Right cardiac atrium (tissue), 5 donors: ENCODE results near the gene PSMD6. TPM values are rescaled to one million over a fixed set of nuclear protein-coding genes. Genes with fewer than 3 reads are reported as not detected.

ENCODE experiments used
- ATAC-seq, 2 donors: fragments of 200-7000 bp; cut with Tn5 transposase; one replicate each; pipeline versions ENCODE4 v1.8.0 to v1.9.1; 2020; ENCODE audit warnings: moderate library complexity in 2 of 2, mild to moderate bottlenecking in 1 of 2
- DNase-seq, 3 donors: peaks; one replicate each; pipeline ENCODE4 v3.0.0-alpha.2; 2020
- H3K27ac ChIP-seq: one replicate; pipeline ENCODE4 v1.5.1; 2013; ENCODE audit warnings: mild to moderate bottlenecking, low read length, control low read depth, moderate library complexity
- H3K27me3 ChIP-seq: one replicate; pipeline ENCODE4 v1.6.1; 2013; ENCODE audit not compliant: control insufficient read depth, insufficient read depth
- H3K4me1 ChIP-seq: one replicate; pipeline ENCODE4 v1.6.1; 2013; ENCODE audit warnings: low read length; ENCODE audit not compliant: control insufficient read depth, insufficient read depth
- H3K4me3 ChIP-seq: one replicate; pipeline ENCODE4 v1.5.1; 2013; ENCODE audit warnings: low read length, control low read depth
- H3K9me3 ChIP-seq: one replicate; pipeline ENCODE4 v1.6.1; 2013; ENCODE audit warnings: low read length; ENCODE audit not compliant: control insufficient read depth
- WGBS: extraction: QIAGEN DNeasy Blood & Tissue Kit; methylation state at CpG from one replicate; pipeline ENCODE4 v1.1.7; 2013; 5-methylcytosine and 5-hydroxymethylcytosine counted together
- intact Hi-C, 4 donors: fragments of 100-400 bp; cut with DNase I; formaldehyde crosslinking; loops; one replicate each; pipeline versions ENCODE4 v1.11.0 to v1.14.0; 2022 to 2023
- long read RNA-seq, 4 donors: library from polyadenylated mRNA; unstranded; transcript quantifications; one replicate each; pipeline ENCODE4 v2.0.0, GENCODE V29; 2020 to 2021
- polyA plus RNA-seq: library from polyadenylated mRNA; stranded (reverse); fragments of 200-250 nt; gene quantifications from one replicate; pipeline ENCODE4 v1.2.3, GENCODE V29; 2013
- total RNA-seq, 4 donors: library from RNA; stranded (reverse); fragmentation: NEBNext Ultra II Directional; extraction: Animal tissue kit (Norgen Biotek cat#: 25700); gene quantifications; one replicate each; pipeline ENCODE4 v1.2.1, GENCODE V29; 2021
- donor health status: healthy with polysubstance abuse.
- donor health status: DM: no; HTN: yes; CAD: no.
- donor health status: DM: no; HTN: no; CAD: no.
- donor health status: DM: no; HTN: yes; CAD: no; lungs with severe emphysema.
- donor health status: DM: yes; HTN: yes; CAD: no.

The PSMD6 gene
- total RNA-seq (10 to 100 TPM; 62.8 to 75.1 (median 71.5) TPM), polyA plus RNA-seq (86.4 TPM)
- long read RNA-seq, donor 1, transcript PSMD6-201 (8 exons, 1,430 nt) = major isoform, 131 of 146 reads
- long read RNA-seq, donor 1, transcript PSMD6-210 (9 exons, 1,495 nt) = minor isoform, 5 of 146 reads
- long read RNA-seq, donor 1, partial matches to known transcripts = 2 of 146 reads
- long read RNA-seq, donor 1, other reads (novel, unspliced or antisense) = 4 of 146 reads
- long read RNA-seq, donor 2, transcript PSMD6-201 (8 exons, 1,430 nt) = major isoform, 42 of 49 reads
- long read RNA-seq, donor 2, transcript PSMD6-210 (9 exons, 1,495 nt) = minor isoform, 5 of 49 reads
- long read RNA-seq, donor 2, partial matches to known transcripts = 1 of 49 reads
- long read RNA-seq, donor 2, other reads (novel, unspliced or antisense) = 1 of 49 reads
- long read RNA-seq, donor 3, transcript PSMD6-201 (8 exons, 1,430 nt) = major isoform, 333 of 363 reads
- long read RNA-seq, donor 3, transcript PSMD6-206 (7 exons, 2,052 nt) = minor isoform, 7 of 363 reads
- long read RNA-seq, donor 3, transcript PSMD6-210 (9 exons, 1,495 nt) = minor isoform, 9 of 363 reads
- long read RNA-seq, donor 3, partial matches to known transcripts = 6 of 363 reads
- long read RNA-seq, donor 3, other reads (novel, unspliced or antisense) = 8 of 363 reads
- long read RNA-seq, donor 4, transcript PSMD6-201 (8 exons, 1,430 nt) = major isoform, 68 of 79 reads
- long read RNA-seq, donor 4, partial matches to known transcripts = 3 of 79 reads
- long read RNA-seq, donor 4, other reads (novel, unspliced or antisense) = 2 of 79 reads

GRCh38 chr3:64023187-64023860, at the start of gene PSMD6:
TSS of gene PSMD6 (minus strand) at chr3:64023494. CDS start at chr3:64023419, 75 bp downstream.
- Histone ChIP-seq H3K27me3 (peaks cover 2% of the 10 kb centered on the region), H3K9me3 (no peaks in the 10 kb centered on the region), H3K4me1 (peaks cover 3% of the 10 kb centered on the region), H3K4me3 (peak within 1 kb of the TSS; percentile 80), H3K27ac (peak within 1 kb of the TSS; percentile 78)
- DNase-seq = peak; percentile 89 to 96 (median 95)
- peak; percentile 96 for ATAC-seq
- intact Hi-C loops = no loop called here
- WGBS = 3% methylated on average over 59 of the region's 59 CpGs

DNA sequence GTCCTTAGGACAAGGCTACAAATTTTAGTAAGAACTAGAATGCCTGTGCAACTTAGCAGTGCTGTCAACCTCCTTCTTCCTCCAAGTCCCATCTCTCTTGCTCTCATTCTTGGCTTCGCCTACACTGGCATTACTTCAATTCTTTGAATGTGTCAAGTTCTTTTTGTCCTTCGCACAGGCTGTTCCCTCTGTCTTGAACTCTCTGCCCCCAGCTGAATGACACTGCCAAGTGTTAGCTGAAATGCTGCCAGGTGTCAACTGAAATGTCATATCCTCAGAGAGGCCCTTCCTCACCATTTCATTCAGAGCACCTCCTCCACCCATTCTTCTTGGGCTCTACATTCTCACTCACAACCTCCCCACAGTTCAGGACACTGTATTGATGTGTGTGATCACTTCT, 48.8 kb upstream of the PSMD6 start:
- 53% methylated on average over 2 of the region's 2 CpGs for WGBS
- H3K4me1 ChIP-seq = peaks cover 2% of the 10 kb centered on the region
- H3K27ac ChIP-seq = no peak overlapping the region
- DNase-seq (no peak), ATAC-seq (peak in 1 of 2 donors; percentile 66)
- H3K4me3 ChIP-seq = no peak overlapping the region
- H3K27me3 ChIP-seq = no peaks in the 10 kb centered on the region
- intact Hi-C loops = no loop called here
- H3K9me3 ChIP-seq = no peaks in the 10 kb centered on the region

- no peak for ATAC-seq
- Histone ChIP-seq H3K4me3 (no peak overlapping the region), H3K4me1 (peaks cover 2% of the 10 kb centered on the region)
Observed at GRCh38 chr3:64070704-64071103, 47.4 kb upstream of the PSMD6 start.

DNA sequence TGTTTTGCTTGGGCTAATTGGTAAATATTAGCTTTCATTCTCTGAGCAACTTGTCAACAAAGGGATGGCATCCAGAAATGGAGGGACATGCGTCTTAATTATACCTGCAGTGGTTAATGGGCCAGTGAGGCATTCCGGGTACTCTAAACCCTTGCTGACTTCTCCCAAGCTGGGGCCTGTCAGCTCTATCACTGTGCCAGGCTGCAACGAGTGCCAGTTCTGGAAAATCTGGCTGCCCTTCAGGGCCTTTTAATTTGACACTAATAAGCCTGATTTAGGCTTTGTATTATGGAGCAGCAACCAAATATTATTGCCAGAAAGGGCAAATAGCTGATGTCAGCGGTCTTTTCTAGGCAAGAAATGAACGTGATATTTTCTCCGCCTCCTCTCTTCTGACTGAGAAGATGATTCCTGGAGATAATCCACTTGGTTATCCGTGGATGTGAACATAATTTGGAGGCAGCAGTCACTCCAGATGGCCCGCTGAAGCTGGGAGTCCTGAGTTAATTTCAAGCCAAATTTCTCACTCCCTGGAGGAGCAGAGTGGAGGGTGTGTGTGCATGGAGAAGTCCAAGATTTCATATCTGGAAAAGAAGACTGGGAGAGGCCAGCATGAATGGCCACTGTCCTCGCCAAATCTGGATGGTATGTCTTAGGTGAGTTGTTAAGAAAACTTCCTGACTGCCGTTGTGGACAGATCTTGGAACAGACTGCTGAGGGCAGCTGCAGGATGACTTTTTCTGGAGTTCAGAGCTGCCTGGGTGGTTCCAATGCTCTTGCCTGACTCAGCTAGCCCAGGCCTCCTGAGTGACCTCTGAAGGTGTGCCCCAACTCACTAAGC, 44.4 kb upstream of the PSMD6 start:
- H3K9me3 ChIP-seq = no peaks in the 10 kb centered on the region
- 46% methylated on average over 10 of the region's 10 CpGs for WGBS
- no peak overlapping the region for H3K27ac ChIP-seq
- no peak overlapping the region for H3K4me3 ChIP-seq
- no peaks in the 10 kb centered on the region for H3K27me3 ChIP-seq
- DNase-seq = peak in 1 of 3 donors; percentile 50
- ATAC-seq = peak; percentile 51 to 68
- intact Hi-C loops = no loop called here
- peaks cover 2% of the 10 kb centered on the region for H3K4me1 ChIP-seq

More at GRCh38 chr3:64070704-64071103, 47.4 kb upstream of the PSMD6 start:
- Histone ChIP-seq H3K27me3 (no peaks in the 10 kb centered on the region), H3K9me3 (no peaks in the 10 kb centered on the region), H3K27ac (no peak overlapping the region)
- DNase-seq = no peak
- intact Hi-C loops = no loop called here

DNA sequence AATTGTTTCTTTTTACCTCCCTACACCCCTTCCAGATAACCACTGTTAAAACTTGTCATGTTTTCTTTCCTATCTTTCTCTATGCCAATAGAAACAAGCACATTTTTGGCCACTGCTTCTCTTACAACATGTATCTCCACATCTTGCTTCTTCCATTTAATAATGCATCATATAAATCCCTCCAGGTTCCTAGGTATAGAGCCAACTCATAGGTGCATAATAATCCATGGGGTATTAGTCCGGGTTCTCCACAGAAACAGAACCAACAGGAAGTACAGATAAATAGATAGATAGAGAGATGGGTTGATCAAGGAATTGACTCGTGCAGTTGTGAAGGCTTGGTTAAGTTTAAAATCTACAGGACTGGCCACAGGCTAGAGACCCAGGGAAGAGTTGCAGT, 41.5 kb upstream of the PSMD6 start:
- Histone ChIP-seq H3K27me3 (no peaks in the 10 kb centered on the region), H3K4me3 (no peak overlapping the region), H3K27ac (no peak overlapping the region), H3K4me1 (peaks cover 2% of the 10 kb centered on the region), H3K9me3 (no peaks in the 10 kb centered on the region)
- 94% methylated on average over 2 of the region's 2 CpGs for WGBS
- ATAC-seq (no peak), DNase-seq (no peak)
- intact Hi-C loops = no loop called here

- ATAC-seq (no peak), DNase-seq (no peak)
- Histone ChIP-seq H3K4me3 (no peak overlapping the region), H3K9me3 (no peaks in the 10 kb centered on the region), H3K27me3 (no peaks in the 10 kb centered on the region), H3K27ac (no peak overlapping the region), H3K4me1 (peaks cover 2% of the 10 kb centered on the region)
- intact Hi-C loops = no loop called here
- 67% methylated on average over 2 of the region's 2 CpGs for WGBS
Observed at GRCh38 chr3:64063983-64064438, 40.7 kb upstream of the PSMD6 start.

DNA sequence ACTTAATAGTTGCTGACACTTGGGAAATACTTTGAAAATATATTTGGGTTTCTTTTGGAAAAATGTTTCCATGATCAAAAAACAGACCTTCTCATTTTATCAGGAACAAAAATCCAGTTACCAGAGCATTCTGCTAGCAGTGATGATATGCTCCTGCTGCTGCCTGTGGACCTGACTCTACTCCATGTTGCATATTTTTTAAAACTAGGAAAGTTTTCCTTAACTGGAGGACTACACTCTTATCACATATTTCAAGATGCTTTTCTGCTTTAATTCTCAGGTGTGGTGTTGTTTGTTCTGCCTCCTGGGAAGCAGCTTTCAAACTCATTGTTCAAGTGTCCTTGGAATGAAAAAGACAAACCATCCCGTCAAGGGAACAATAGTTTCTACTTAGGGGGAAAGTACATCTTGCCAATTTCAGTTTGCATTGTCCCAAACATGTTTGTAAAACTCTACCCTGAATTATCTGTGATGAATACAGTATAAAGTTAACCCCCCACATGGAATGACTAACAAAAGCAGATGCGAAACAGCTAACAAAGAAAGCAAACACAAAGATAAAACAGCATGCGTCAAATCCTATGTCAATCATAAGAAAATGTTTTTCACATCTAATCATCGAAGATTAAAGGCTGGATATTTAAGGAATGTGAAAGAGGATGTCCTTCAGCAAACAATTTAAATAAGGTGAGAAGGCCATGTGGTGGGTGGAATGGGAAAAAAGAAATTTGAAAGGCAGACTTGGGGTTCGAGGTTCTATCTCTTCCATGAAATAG, 40.1 kb upstream of the PSMD6 start:
- Histone ChIP-seq H3K9me3 (no peaks in the 10 kb centered on the region), H3K4me1 (peaks cover 2% of the 10 kb centered on the region), H3K27ac (no peak overlapping the region), H3K27me3 (no peaks in the 10 kb centered on the region), H3K4me3 (no peak overlapping the region)
- 67% methylated on average over 5 of the region's 5 CpGs for WGBS
- DNase-seq (no peak), ATAC-seq (no peak)
- intact Hi-C loops = no loop called here

- no peak for DNase-seq
- intact Hi-C loops = no loop called here
- Histone ChIP-seq H3K4me3 (no peak overlapping the region), H3K9me3 (no peaks in the 10 kb centered on the region), H3K4me1 (no peaks in the 10 kb centered on the region), H3K27me3 (no peaks in the 10 kb centered on the region), H3K27ac (no peak overlapping the region)
- WGBS = 88% methylated on average over 5 of the region's 5 CpGs
- no peak for ATAC-seq
Observed at GRCh38 chr3:64061628-64062027, 38.3 kb upstream of the PSMD6 start.

DNA sequence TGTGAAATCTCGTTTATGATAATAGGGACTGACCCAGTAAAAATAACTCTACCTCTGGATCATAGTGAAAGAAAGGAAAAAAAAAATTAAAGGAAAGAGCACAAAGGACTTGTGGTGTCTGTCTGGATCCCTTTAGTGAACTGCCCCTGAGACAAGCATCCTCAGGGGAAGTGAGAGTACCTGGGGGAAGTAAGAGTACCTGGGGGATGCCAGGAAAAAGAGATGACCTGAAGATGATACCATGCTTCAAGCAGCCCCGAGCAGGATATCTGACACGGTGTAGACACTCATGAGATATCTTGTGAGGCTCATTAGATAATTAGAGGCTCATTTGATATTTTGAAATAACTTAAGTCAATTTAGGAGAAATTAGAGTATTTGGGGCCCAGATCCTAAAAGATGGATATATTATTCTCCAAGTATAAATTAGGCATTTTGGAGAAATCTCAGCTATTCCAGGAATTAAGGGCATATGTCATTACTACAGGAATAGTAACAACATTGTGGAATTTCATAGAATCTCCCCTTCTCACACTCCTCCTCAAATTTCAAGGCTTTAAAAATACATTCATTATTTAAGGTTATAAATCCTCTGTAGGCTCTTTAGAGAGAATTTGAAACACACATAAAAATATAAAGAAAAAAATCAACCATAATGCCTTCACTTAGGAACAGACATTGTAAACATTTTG, 36.3 kb upstream of the PSMD6 start:
- DNase-seq (no peak), ATAC-seq (no peak)
- Histone ChIP-seq H3K4me1 (no peaks in the 10 kb centered on the region), H3K9me3 (no peaks in the 10 kb centered on the region), H3K27ac (no peak overlapping the region), H3K4me3 (no peak overlapping the region), H3K27me3 (no peaks in the 10 kb centered on the region)
- intact Hi-C loops = no loop called here
- WGBS = 67% methylated on average over 3 of the region's 3 CpGs
